Gastroesophageal sphincter (tissue), 3 donors: ENCODE results near the gene SRBD1.

ENCODE experiments used
- POLR2A ChIP-seq, 2 donors: fragments of 450-650 bp; IDR thresholded peaks; one replicate each; pipeline ENCODE4 v1.6.1; 2017; ENCODE audit warnings: antibody characterized with exemption in 2 of 2, mild to moderate bottlenecking in 2 of 2, moderate library complexity in 1 of 2
- TF ChIP-seq, protein P1 (sequence below), 4 experiments: fragments of 200-600 bp in 2 of 4; fragments of 450-650 bp in 2 of 4; sonication (generic) in 1 of 4; IDR thresholded peaks; one replicate each; pipeline ENCODE4 v1.5.1; 2017 to 2019; ENCODE audit warnings: antibody characterized with exemption in 4 of 4, mild to moderate bottlenecking in 2 of 4, moderate library complexity in 2 of 4

DNA sequence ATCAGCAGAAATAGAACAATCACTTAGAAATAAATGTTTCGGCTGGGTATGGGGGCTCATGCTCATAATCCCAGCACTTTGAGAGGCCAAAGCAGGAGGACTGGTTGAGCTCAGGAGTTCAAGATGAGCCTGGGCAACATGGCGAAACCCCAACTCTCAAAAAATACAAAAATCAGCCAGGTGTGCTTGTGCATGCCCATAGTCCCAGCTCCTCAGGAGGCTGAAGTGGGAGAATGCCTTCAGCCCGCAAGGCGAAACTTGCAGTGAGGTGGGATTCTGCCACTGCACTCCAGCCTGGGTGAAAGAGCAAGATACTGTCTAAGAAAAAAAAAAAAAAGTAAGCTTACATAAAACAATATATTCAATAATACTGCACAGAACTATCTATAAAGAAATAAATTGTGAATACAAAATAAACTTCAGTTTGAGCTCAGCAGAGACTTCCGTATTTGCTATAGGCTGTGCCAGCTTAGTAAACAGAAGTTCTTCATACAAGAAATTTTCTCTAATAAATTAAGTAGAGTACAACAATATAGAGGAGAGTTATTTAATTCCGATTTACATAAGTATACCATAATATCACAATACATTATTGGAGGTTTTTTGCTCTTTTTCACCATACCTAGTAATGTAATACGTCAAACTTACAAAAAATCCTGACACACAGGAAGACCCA is 43.6 kb downstream of the SRBD1 start:
- TF ChIP-seq, protein P1, sequence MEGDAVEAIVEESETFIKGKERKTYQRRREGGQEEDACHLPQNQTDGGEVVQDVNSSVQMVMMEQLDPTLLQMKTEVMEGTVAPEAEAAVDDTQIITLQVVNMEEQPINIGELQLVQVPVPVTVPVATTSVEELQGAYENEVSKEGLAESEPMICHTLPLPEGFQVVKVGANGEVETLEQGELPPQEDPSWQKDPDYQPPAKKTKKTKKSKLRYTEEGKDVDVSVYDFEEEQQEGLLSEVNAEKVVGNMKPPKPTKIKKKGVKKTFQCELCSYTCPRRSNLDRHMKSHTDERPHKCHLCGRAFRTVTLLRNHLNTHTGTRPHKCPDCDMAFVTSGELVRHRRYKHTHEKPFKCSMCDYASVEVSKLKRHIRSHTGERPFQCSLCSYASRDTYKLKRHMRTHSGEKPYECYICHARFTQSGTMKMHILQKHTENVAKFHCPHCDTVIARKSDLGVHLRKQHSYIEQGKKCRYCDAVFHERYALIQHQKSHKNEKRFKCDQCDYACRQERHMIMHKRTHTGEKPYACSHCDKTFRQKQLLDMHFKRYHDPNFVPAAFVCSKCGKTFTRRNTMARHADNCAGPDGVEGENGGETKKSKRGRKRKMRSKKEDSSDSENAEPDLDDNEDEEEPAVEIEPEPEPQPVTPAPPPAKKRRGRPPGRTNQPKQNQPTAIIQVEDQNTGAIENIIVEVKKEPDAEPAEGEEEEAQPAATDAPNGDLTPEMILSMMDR (IDR thresholded peaks at IDR 0.05) = no peak
- TF ChIP-seq POLR2A (IDR thresholded peaks at IDR 0.05) = no peak
